GM10248 (cell line): ENCODE results near the gene DENND2D.

ENCODE experiments used
- CTCF ChIA-PET: fragments of 300-600 bp; sonication (Branson Sonifier 250); formaldehyde crosslinking; extraction: SDS; loops from one replicate; lab custom pipeline; 2021; ENCODE audit warnings: antibody characterized with exemption; lab: Yijun Ruan, JAX
- POLR2A ChIA-PET: fragments of 350-650 bp; sonication (Branson Sonifier 250); formaldehyde crosslinking; extraction: SDS; loops from one replicate; lab custom pipeline; 2020; ENCODE audit warnings: antibody characterized with exemption; lab: Yijun Ruan, JAX
- DNase-seq: peaks from one replicate; pipeline ENCODE4 v3.0.0; 2012; ENCODE audit errors: extremely low spot score
- CTCF ChIP-seq: IDR thresholded peaks from 2 replicates; pipeline ENCODE4 v1.5.1; 2012; ENCODE audit warnings: mild to moderate bottlenecking, low read depth; ENCODE audit errors: extremely low read depth, missing control alignments, control extremely low read depth

Gene DENND2D

GRCh38 chr1:111199881-111200801 is at the start of gene DENND2D:
Gene DENND2D, minus strand, starts transcription at chr1:111200646. Its CDS starts 187 bp downstream, at chr1:111200459.
- no peak for DNase-seq

DNA sequence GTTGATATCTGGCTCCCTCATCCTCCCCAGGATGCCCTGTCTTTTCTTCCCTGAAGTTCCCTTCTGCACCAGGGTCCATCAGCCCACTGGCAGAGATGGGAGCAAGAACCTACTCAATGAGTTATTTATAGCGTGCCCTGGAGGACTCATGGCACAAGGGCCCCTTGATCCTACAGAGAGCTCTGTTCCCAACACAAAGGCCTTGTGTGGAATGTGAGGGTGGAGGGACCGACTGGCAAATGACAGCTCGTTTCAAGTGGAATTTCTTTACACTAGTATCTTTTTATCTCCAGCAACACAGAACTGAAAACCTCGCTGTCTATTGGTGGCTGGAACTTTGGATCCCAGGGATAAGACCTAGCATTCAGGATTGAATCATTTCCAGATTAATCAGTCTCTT is 49.5 kb upstream of the DENND2D start:
- no peak for DNase-seq
- no peak for TF ChIP-seq CTCF
- ChIA-PET CTCF (interaction anchor here (1.3 to 2.7 kb wide), 5 partner anchors 9 to 150 kb away, joined by 3 to 7 read pairs (median 4); no protein-coding TSS in a partner anchor), POLR2A (no interaction called here)

More at GRCh38 chr1:111199881-111200801, at the start of gene DENND2D:
- no peak for TF ChIP-seq CTCF
- CTCF ChIA-PET, result interaction anchor here (1.1 to 12.7 kb wide), 9 partner anchors 9 to 200 kb away, joined by 3 to 158 read pairs (median 5); no protein-coding TSS in a partner anchor
- POLR2A ChIA-PET, result interaction anchor here (0.6 to 0.9 kb wide), 2 partner anchors 21 to 23 kb away, joined by 4 to 6 read pairs; no protein-coding TSS in a partner anchor

DNA sequence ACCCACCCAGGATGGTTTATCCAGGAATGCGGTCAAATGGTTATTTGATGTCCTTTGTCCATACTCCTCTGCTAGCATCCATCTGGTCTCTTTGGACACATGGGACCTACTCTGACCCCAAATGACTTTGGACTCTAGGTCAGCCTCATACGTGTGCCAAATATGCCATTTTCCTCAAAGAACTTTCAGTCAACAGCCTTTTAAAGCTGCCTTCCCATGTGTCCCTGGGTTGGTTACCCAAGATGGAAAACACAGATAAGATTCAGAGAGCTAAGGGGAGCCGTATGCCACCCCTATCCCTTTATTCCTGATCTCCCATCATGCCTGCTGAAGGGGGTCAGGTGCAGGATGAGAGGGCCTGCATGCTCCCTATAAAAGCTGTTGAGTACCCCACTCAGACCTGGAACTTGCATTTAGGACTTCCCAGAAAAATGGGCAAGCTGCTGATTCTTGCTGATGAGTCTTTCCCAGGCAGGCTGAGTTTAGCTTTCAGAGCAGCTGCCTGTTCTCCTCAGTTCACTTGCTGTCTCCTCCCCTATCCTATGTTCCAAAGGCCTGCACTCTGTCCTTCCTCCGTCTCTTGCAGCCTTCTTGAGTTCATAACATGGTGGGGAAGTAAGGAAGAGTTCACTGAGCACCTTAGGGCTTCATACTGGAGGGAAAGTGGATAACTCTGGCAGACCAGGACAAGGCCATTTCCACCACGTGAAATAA is 46.8 kb upstream of the DENND2D start:
- TF ChIP-seq CTCF, result no peak
- no peak for DNase-seq
- ChIA-PET CTCF (interaction anchor here (1.0 to 1.6 kb wide), 2 partner anchors 10 to 20 kb away, joined by 3 to 5 read pairs; no protein-coding TSS in a partner anchor), POLR2A (no interaction called here)

GRCh38 chr1:111242805-111243523 is 42.5 kb upstream of the DENND2D start:
- no peak for DNase-seq
- ChIA-PET POLR2A (no interaction called here), CTCF (interaction anchor here (1.2 to 1.4 kb wide), 3 partner anchors 20 to 51 kb away, joined by 3 read pairs; no protein-coding TSS in a partner anchor)
- TF ChIP-seq CTCF, result no peak

GRCh38 chr1:111241797-111242196 is 41.4 kb upstream of the DENND2D start:
- POLR2A ChIA-PET, result no interaction called here
- CTCF ChIA-PET, result interaction anchor here (1.1 to 1.7 kb wide), 6 partner anchors 9 to 50 kb away, joined by 3 to 7 read pairs (median 4); no protein-coding TSS in a partner anchor
- DNase-seq, result no peak
- TF ChIP-seq CTCF, result no peak
